Panc1 (cell line): ENCODE measurements around the gene SLC12A4. TPM values are rescaled to one million over a fixed set of nuclear protein-coding genes. Genes with fewer than 3 reads are reported as not detected.

Source experiments
- ATAC-seq: fragments of 200-7000 bp; cut with Tn5 transposase; 2 replicates; pipeline ENCODE4 v1.9.1; 2020; ENCODE audit warnings: mild to moderate bottlenecking, moderate library complexity
- BruUV-seq: library from RNA; stranded (reverse); fragments of 400-500 nt; replicated peaks from 2 replicates; lab custom pipeline; 2021; lab: Mats Ljungman, UMichigan
- CTCF ChIA-PET: fragments of 300-600 bp; sonication (Branson Sonifier 250); formaldehyde crosslinking; loops from one replicate; lab custom pipeline; 2022; ENCODE audit warnings: antibody characterized with exemption; lab: Charles Lee
- POLR2A ChIA-PET: fragments of 300-600 bp; sonication (Branson Sonifier 250); formaldehyde crosslinking; loops from one replicate; lab custom pipeline; 2022; ENCODE audit warnings: antibody characterized with exemption; lab: Charles Lee
- DNase-seq: peaks from one replicate; pipeline ENCODE4 v3.0.0-alpha.2; 2010; ENCODE audit warnings: low read depth, low spot score
- H3K27ac ChIP-seq: 2 replicates; pipeline ENCODE4 v1.5.1; 2011; ENCODE audit warnings: mild to moderate bottlenecking, low read length, inconsistent platforms
- H3K27me3 ChIP-seq: fragments of 200-500 bp; sonication (Bioruptor generic); 2 replicates; pipeline ENCODE4 v1.6.0; 2014; ENCODE audit warnings: low read length, inconsistent platforms; ENCODE audit not compliant: control insufficient read depth, insufficient read depth
- H3K36me3 ChIP-seq: fragments of 200-500 bp; sonication (Bioruptor generic); 2 replicates; pipeline ENCODE4 v1.5.1; 2014; ENCODE audit warnings: inconsistent platforms, mild to moderate bottlenecking, low read length, moderate library complexity; ENCODE audit not compliant: control insufficient read depth, insufficient read depth
- H3K4me1 ChIP-seq: 2 replicates; pipeline ENCODE4 v1.5.1; 2011; ENCODE audit warnings: inconsistent platforms, mild to moderate bottlenecking, low read length, moderate library complexity; ENCODE audit not compliant: control insufficient read depth, insufficient read depth
- H3K4me3 ChIP-seq, 2 experiments: 2 replicates each; pipeline ENCODE4 v1.5.1; 2011 to 2012; ENCODE audit warnings: low read depth in 2 of 2, low read length in 2 of 2, mild to moderate bottlenecking in 2 of 2, inconsistent platforms in 1 of 2, moderate library complexity in 1 of 2
- H3K9me3 ChIP-seq: fragments of 200-500 bp; sonication (Bioruptor generic); 2 replicates; pipeline ENCODE4 v1.5.1; 2014; ENCODE audit warnings: low read depth, mild to moderate bottlenecking, inconsistent platforms, low read length, moderate library complexity; ENCODE audit not compliant: control insufficient read depth, insufficient read depth
- POLR2AphosphoS5 ChIP-seq: IDR thresholded peaks from 2 replicates; pipeline ENCODE4 v1.6.1; 2012; ENCODE audit warnings: mild to moderate bottlenecking, low read depth, low read length, moderate library complexity
- SIN3A ChIP-seq: IDR thresholded peaks from 2 replicates; pipeline ENCODE4 v1.6.1; 2012; ENCODE audit warnings: low read depth, mild to moderate bottlenecking, low read length, moderate library complexity, borderline replicate concordance; ENCODE audit not compliant: insufficient read depth
- TCF7L2 ChIP-seq: IDR thresholded peaks from 2 replicates; pipeline ENCODE4 v1.6.1; 2011; ENCODE audit warnings: mild to moderate bottlenecking, low read depth, low read length, inconsistent platforms
- in situ Hi-C: cut with HindIII; loops from 2 replicates; pipeline ENCODE4 v1.10.0; 2016; ENCODE audit warnings: low sequenced_read_pairs, low pct_unique_long_range_greater_than_20kb
- intact Hi-C: fragments of 100-400 bp; cut with micrococcal nuclease; formaldehyde crosslinking; loops from one replicate; pipeline ENCODE4 v1.10.0; 2022; ENCODE audit not compliant: unreplicated experiment
- total RNA-seq: library from RNA; stranded (reverse); gene quantifications from one replicate; pipeline ENCODE4 v1.2.1, GENCODE V29; 2021; ENCODE audit not compliant: unreplicated experiment
- TF ChIP-seq, protein P1 (sequence below), 2 experiments: IDR thresholded peaks; 2 replicates each; pipeline ENCODE4 v1.6.1; 2011 to 2012; ENCODE audit warnings: low read depth in 2 of 2, control low read depth in 1 of 2, low read length in 1 of 2, mild to moderate bottlenecking in 1 of 2, moderate library complexity in 1 of 2; ENCODE audit not compliant: insufficient read depth in 1 of 2
- TF ChIP-seq, protein P2 (sequence below): fragments of 450-650 bp; IDR thresholded peaks from 2 replicates; pipeline ENCODE4 v1.5.1; 2017; ENCODE audit warnings: mild to moderate bottlenecking

SLC12A4 gene
- total RNA-seq, 1 experiment from 2014 or later: 31.8 TPM

DNA sequence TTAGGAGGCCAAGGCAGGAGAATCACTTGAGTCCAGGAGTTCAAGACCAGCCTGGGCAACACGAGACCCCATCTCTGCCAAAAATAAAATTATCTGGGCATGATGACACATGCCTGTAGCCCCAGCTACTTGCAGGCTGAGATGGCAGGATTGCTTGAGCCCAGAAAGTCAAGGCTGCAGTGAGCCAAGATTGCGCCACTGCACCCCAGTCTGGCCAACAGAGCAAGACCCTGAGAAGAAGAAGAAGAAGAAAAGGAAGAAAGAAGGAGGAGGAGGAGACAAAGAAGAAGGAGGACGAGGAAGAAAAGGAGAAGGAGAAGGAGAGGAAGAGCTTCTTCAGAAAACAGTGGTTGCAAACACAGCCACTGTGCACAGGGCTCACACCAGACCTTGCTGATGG lies 20.2 kb upstream of the SLC12A4 start:
- Histone ChIP-seq H3K4me3 (no peak overlapping the region), H3K9me3 (no peaks in the 10 kb centered on the region), H3K27me3 (no peaks in the 10 kb centered on the region), H3K4me1 (peaks cover 4% of the 10 kb centered on the region), H3K36me3 (no peaks in the 10 kb centered on the region), H3K27ac (no peak overlapping the region)
- in situ Hi-C loops: no loop called here
- ATAC-seq (no peak), DNase-seq (no peak)
- CTCF ChIA-PET: interaction anchor here (0.7 kb wide), 1 partner anchor 151 kb away, joined by 4 read pairs; no protein-coding TSS in a partner anchor
- no peak for TF ChIP-seq SIN3A
- no peak for TF ChIP-seq TCF7L2
- no peak for TF ChIP-seq POLR2AphosphoS5
- TF ChIP-seq, protein P1, sequence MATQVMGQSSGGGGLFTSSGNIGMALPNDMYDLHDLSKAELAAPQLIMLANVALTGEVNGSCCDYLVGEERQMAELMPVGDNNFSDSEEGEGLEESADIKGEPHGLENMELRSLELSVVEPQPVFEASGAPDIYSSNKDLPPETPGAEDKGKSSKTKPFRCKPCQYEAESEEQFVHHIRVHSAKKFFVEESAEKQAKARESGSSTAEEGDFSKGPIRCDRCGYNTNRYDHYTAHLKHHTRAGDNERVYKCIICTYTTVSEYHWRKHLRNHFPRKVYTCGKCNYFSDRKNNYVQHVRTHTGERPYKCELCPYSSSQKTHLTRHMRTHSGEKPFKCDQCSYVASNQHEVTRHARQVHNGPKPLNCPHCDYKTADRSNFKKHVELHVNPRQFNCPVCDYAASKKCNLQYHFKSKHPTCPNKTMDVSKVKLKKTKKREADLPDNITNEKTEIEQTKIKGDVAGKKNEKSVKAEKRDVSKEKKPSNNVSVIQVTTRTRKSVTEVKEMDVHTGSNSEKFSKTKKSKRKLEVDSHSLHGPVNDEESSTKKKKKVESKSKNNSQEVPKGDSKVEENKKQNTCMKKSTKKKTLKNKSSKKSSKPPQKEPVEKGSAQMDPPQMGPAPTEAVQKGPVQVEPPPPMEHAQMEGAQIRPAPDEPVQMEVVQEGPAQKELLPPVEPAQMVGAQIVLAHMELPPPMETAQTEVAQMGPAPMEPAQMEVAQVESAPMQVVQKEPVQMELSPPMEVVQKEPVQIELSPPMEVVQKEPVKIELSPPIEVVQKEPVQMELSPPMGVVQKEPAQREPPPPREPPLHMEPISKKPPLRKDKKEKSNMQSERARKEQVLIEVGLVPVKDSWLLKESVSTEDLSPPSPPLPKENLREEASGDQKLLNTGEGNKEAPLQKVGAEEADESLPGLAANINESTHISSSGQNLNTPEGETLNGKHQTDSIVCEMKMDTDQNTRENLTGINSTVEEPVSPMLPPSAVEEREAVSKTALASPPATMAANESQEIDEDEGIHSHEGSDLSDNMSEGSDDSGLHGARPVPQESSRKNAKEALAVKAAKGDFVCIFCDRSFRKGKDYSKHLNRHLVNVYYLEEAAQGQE (IDR thresholded peaks at IDR 0.05; ENCODE audit: insufficient read depth in 1 of 2, low read depth in 2 of 2, low read length in 1 of 2): no peak
- TF ChIP-seq, protein P2, sequence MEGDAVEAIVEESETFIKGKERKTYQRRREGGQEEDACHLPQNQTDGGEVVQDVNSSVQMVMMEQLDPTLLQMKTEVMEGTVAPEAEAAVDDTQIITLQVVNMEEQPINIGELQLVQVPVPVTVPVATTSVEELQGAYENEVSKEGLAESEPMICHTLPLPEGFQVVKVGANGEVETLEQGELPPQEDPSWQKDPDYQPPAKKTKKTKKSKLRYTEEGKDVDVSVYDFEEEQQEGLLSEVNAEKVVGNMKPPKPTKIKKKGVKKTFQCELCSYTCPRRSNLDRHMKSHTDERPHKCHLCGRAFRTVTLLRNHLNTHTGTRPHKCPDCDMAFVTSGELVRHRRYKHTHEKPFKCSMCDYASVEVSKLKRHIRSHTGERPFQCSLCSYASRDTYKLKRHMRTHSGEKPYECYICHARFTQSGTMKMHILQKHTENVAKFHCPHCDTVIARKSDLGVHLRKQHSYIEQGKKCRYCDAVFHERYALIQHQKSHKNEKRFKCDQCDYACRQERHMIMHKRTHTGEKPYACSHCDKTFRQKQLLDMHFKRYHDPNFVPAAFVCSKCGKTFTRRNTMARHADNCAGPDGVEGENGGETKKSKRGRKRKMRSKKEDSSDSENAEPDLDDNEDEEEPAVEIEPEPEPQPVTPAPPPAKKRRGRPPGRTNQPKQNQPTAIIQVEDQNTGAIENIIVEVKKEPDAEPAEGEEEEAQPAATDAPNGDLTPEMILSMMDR: no peak
- POLR2A ChIA-PET: interaction anchor here (0.6 kb wide), 1 partner anchor 53 kb away, joined by 3 read pairs; no protein-coding TSS in a partner anchor
- intact Hi-C loops: no loop called here
- no TSS peak for BruUV-seq

DNA sequence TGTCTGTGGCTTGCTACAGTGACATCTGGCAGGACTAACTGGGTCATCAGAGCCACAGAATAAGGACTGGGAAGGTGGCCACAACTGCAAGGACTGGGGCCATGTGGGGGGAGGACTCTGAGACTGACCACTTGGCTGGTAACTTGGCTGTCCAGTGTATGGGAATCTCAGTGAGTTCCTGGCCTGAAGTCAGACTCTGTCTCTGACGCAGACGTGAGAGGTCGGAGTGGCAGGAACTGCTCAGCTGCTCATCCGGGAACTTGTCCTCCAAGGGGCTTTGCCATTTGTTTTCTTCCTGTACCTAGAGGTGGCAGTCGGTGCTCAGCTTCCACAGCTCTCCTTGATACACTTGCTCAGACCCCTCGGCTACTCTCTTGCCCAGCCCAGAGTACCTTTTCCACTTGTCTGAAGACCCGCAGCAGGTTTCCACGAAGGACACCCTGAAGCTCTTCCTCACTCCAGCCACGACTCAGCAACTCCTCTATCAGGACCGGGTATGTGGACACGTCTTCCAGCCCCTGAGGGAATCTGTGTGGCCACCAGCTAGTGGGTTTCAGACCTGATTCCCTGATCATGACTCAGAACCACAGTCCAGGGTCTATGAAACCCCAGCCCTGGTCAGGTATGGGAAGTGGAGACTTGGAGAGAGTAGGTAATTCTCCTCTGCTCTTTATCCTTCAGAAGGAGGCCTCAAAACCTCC lies 19.2 kb upstream of the SLC12A4 start:
- ChIA-PET POLR2A (interaction anchor here (0.6 kb wide), 1 partner anchor 231 kb away, joined by 9 read pairs; no protein-coding TSS in a partner anchor), CTCF (no interaction called here)
- BruUV-seq: no TSS peak
- H3K27ac ChIP-seq: no peak overlapping the region
- no peaks in the 10 kb centered on the region; the same call in 1 of the 2 replicates for H3K4me1 ChIP-seq
- intact Hi-C loops: no loop called here
- no peak overlapping the region for H3K4me3 ChIP-seq
- no peaks in the 10 kb centered on the region for H3K27me3 ChIP-seq
- in situ Hi-C loops: no loop called here
- H3K9me3 ChIP-seq: no peaks in the 10 kb centered on the region
- H3K36me3 ChIP-seq: no peaks in the 10 kb centered on the region
- ATAC-seq: no peak
- TF ChIP-seq, protein P2: no peak
- TF ChIP-seq TCF7L2: no peak
- no peak for TF ChIP-seq SIN3A
- no peak for TF ChIP-seq POLR2AphosphoS5
- TF ChIP-seq, protein P1 (IDR thresholded peaks at IDR 0.05; ENCODE audit: insufficient read depth in 1 of 2, low read depth in 2 of 2, low read length in 1 of 2): no peak
- DNase-seq: no peak
